Ishikawa (cell line): ENCODE data around the gene ITIH3.

Experiments
- CEBPB ChIP-seq: IDR thresholded peaks from 2 replicates; pipeline ENCODE4 v1.6.1; 2012
- CREB1 ChIP-seq: IDR thresholded peaks from 2 replicates; pipeline ENCODE4 v1.6.1; 2012; ENCODE audit warnings: low read depth
- EGR1 ChIP-seq: IDR thresholded peaks from 2 replicates; pipeline ENCODE4 v1.6.1; 2012
- EP300 ChIP-seq: IDR thresholded peaks from 2 replicates; pipeline ENCODE4 v1.6.1; 2012; ENCODE audit warnings: borderline replicate concordance
- FOXM1 ChIP-seq: IDR thresholded peaks from 2 replicates; pipeline ENCODE4 v1.6.1; 2012; ENCODE audit warnings: low read depth, borderline replicate concordance
- MAX ChIP-seq: IDR thresholded peaks from 2 replicates; pipeline ENCODE4 v1.6.1; 2012
- NFIC ChIP-seq: IDR thresholded peaks from 2 replicates; pipeline ENCODE4 v1.6.1; 2012
- RAD21 ChIP-seq: IDR thresholded peaks from 2 replicates; pipeline ENCODE4 v1.6.1; 2012; ENCODE audit warnings: low read depth
- REST ChIP-seq: IDR thresholded peaks from 2 replicates; pipeline ENCODE4 v1.6.1; 2012; ENCODE audit warnings: low read depth, mild to moderate bottlenecking
- TAF1 ChIP-seq: IDR thresholded peaks from 2 replicates; pipeline ENCODE4 v1.6.1; 2012; ENCODE audit warnings: low read depth, mild to moderate bottlenecking
- TCF12 ChIP-seq: IDR thresholded peaks from 2 replicates; pipeline ENCODE4 v1.6.1; 2012; ENCODE audit warnings: low read depth
- TEAD4 ChIP-seq: IDR thresholded peaks from 2 replicates; pipeline ENCODE4 v1.6.1; 2012
- USF1 ChIP-seq: IDR thresholded peaks from 2 replicates; pipeline ENCODE4 v1.6.1; 2012
- YY1 ChIP-seq: IDR thresholded peaks from 2 replicates; pipeline ENCODE4 v1.6.1; 2012; ENCODE audit warnings: low read depth
- ZBTB7A ChIP-seq: IDR thresholded peaks from 2 replicates; pipeline ENCODE4 v1.6.1; 2012; ENCODE audit warnings: low read depth

Gene ITIH3

GRCh38 chr3:52792961-52793695, 1.5 kb upstream of the ITIH3 start:
- TF ChIP-seq EP300 (no peak), YY1 (no peak), CREB1 (no peak), REST (no peak), MAX (no peak), TCF12 (no peak), ZBTB7A (no peak), CEBPB (no peak), FOXM1 (no peak), NFIC (no peak), TEAD4 (no peak), USF1 (no peak), RAD21 (no peak)

- no peak for TF ChIP-seq TEAD4
- TF ChIP-seq REST: no peak
- no peak for TF ChIP-seq YY1
- no peak for TF ChIP-seq MAX
- TF ChIP-seq CREB1: no peak
- no peak for TF ChIP-seq FOXM1
- no peak for TF ChIP-seq ZBTB7A
- no peak for TF ChIP-seq EP300
- TF ChIP-seq CEBPB: no peak
- no peak for TF ChIP-seq TAF1
- TF ChIP-seq NFIC: no peak
- TF ChIP-seq EGR1: no peak
Measured at GRCh38 chr3:52793702-52794611, 639 bp upstream of the ITIH3 start.

GRCh38 chr3:52795298-52795900, 803 bp downstream of the ITIH3 start:
- no peak for TF ChIP-seq REST
- no peak for TF ChIP-seq TCF12
- no peak for TF ChIP-seq TEAD4
- TF ChIP-seq MAX: no peak
- no peak for TF ChIP-seq USF1
- TF ChIP-seq CREB1: no peak
- TF ChIP-seq NFIC: no peak
- TF ChIP-seq EP300: no peak
- no peak for TF ChIP-seq EGR1
- TF ChIP-seq RAD21: no peak
